Measurements from ENCODE around the gene DENND2C. TPM values are rescaled to one million over a fixed set of nuclear protein-coding genes. Genes with fewer than 3 reads are reported as not detected.

DENND2C gene
- total RNA-seq, 4 donors from 2014 or later = 0.80 to 2.5 (median 1.4) TPM

GRCh38 chr1:114688526-114688925 lies 18.7 kb upstream of the DENND2C start:
- WGBS, 2 donors (ENCODE audit: low coverage in 1 of 2) = 76 to 90% methylated on average over 3 to 4 of the region's 4 CpGs
- no peak overlapping the region for H3K27ac ChIP-seq
- in situ Hi-C loops (cut with MboI; ENCODE audit: low pct_ligation_motif_present in 1 of 4, low pct_unique_long_range_greater_than_20kb in 1 of 4, low sequenced_read_pairs in 3 of 4) (no loop called here), intact Hi-C loops (cut with DNase I; ENCODE audit: low total_unique reads) (no loop called here)
- H3K4me1 ChIP-seq = no peaks in the 10 kb centered on the region
- H3K27me3 ChIP-seq = peaks cover 13% of the 10 kb centered on the region
- DNase-seq = no peak
- no peak for TF ChIP-seq CTCF (IDR thresholded peaks at IDR 0.05)
- TF ChIP-seq EP300 (IDR thresholded peaks at IDR 0.05; ENCODE audit: low read depth) = no peak
- TF ChIP-seq POLR2AphosphoS5 (IDR thresholded peaks at IDR 0.05) = no peak
- TF ChIP-seq POLR2A (IDR thresholded peaks at IDR 0.05) = no peak
- no peaks in the 10 kb centered on the region for H3K9me3 ChIP-seq
- no peak overlapping the region for H3K4me3 ChIP-seq
- H3K36me3 ChIP-seq = no peaks in the 10 kb centered on the region

- DNase-seq = no peak
- H3K4me1 ChIP-seq = no peaks in the 10 kb centered on the region
- intact Hi-C loops (cut with DNase I; ENCODE audit: low total_unique reads) = no loop called here
These were observed 16.0 kb upstream of the DENND2C start for GRCh38 chr1:114685851-114686250.

GRCh38 chr1:114677691-114678090 lies 7.8 kb upstream of the DENND2C start:
- in situ Hi-C loops (cut with MboI; ENCODE audit: low pct_ligation_motif_present in 1 of 4, low pct_unique_long_range_greater_than_20kb in 1 of 4, low sequenced_read_pairs in 3 of 4) = no loop called here
- 70 to 81% methylated on average over 3 to 5 of the region's 5 CpGs for WGBS, 2 donors (ENCODE audit: low coverage in 1 of 2)
- Histone ChIP-seq H3K36me3 (no peaks in the 10 kb centered on the region), H3K4me3 (no peak overlapping the region), H3K4me1 (no peaks in the 10 kb centered on the region), H3K27me3 (no peaks in the 10 kb centered on the region), H3K27ac (no peak overlapping the region), H3K9me3 (no peaks in the 10 kb centered on the region)
- TF ChIP-seq CTCF (IDR thresholded peaks at IDR 0.05) = no peak
- intact Hi-C loops (cut with DNase I; ENCODE audit: low total_unique reads) = no loop called here
- no peak for DNase-seq

More at GRCh38 chr1:114685851-114686250, 16.0 kb upstream of the DENND2C start:
- 85 to 100% methylated on average over 1 to 5 of the region's 5 CpGs for WGBS, 2 donors (ENCODE audit: low coverage in 1 of 2)
- in situ Hi-C loops (cut with MboI; ENCODE audit: low pct_ligation_motif_present in 1 of 4, low pct_unique_long_range_greater_than_20kb in 1 of 4, low sequenced_read_pairs in 3 of 4) = no loop called here
- peaks cover 17% of the 10 kb centered on the region for H3K27me3 ChIP-seq
- no peaks in the 10 kb centered on the region for H3K9me3 ChIP-seq
- TF ChIP-seq POLR2AphosphoS5 (IDR thresholded peaks at IDR 0.05) (no peak), EP300 (IDR thresholded peaks at IDR 0.05; ENCODE audit: low read depth) (no peak), POLR2A (IDR thresholded peaks at IDR 0.05) (no peak), CTCF (IDR thresholded peaks at IDR 0.05) (no peak)
- H3K27ac ChIP-seq = no peak overlapping the region
- no peak overlapping the region for H3K4me3 ChIP-seq
- no peaks in the 10 kb centered on the region for H3K36me3 ChIP-seq

- in situ Hi-C loops (cut with MboI; ENCODE audit: low pct_ligation_motif_present in 1 of 4, low pct_unique_long_range_greater_than_20kb in 1 of 4, low sequenced_read_pairs in 3 of 4) = no loop called here
- no peak for TF ChIP-seq EP300 (IDR thresholded peaks at IDR 0.05; ENCODE audit: low read depth)
- Histone ChIP-seq H3K27ac (no peak overlapping the region), H3K4me1 (peaks cover 0 to 4% (median 0%) of the 10 kb centered on the region in 4 donors), H3K4me3 (no peak overlapping the region), H3K27me3 (no peaks in the 10 kb centered on the region), H3K36me3 (no peaks in the 10 kb centered on the region), H3K9me3 (no peaks in the 10 kb centered on the region)
- intact Hi-C loops (cut with DNase I; ENCODE audit: low total_unique reads) = no loop called here
- DNase-seq = no peak
- 78 to 89% methylated on average over 1 of the region's 1 CpG for WGBS, 2 donors (ENCODE audit: low coverage in 1 of 2)
These were observed 6.3 kb upstream of the DENND2C start for GRCh38 chr1:114676115-114676514.

GRCh38 chr1:114671939-114672275 lies 2.1 kb upstream of the DENND2C start:
- DNase-seq = no peak
- H3K4me3 ChIP-seq = no peak overlapping the region
- H3K36me3 ChIP-seq = no peaks in the 10 kb centered on the region
- no peaks in the 10 kb centered on the region for H3K27me3 ChIP-seq
- no peak overlapping the region for H3K27ac ChIP-seq
- in situ Hi-C loops (cut with MboI; ENCODE audit: low pct_ligation_motif_present in 1 of 4, low pct_unique_long_range_greater_than_20kb in 1 of 4, low sequenced_read_pairs in 3 of 4) (no loop called here), intact Hi-C loops (cut with DNase I; ENCODE audit: low total_unique reads) (no loop called here)
- peaks cover 0 to 16% (median 5%) of the 10 kb centered on the region in 4 donors for H3K4me1 ChIP-seq
- TF ChIP-seq POLR2A (IDR thresholded peaks at IDR 0.05) (no peak), CTCF (IDR thresholded peaks at IDR 0.05) (no peak), EP300 (IDR thresholded peaks at IDR 0.05; ENCODE audit: low read depth) (no peak), POLR2AphosphoS5 (IDR thresholded peaks at IDR 0.05) (no peak)
- WGBS, 2 donors (ENCODE audit: low coverage in 1 of 2) = 69% methylated on average over 7 of the region's 7 CpGs; no CpG with 5 or more reads in 1 of the 2 donors
- H3K9me3 ChIP-seq = no peaks in the 10 kb centered on the region
